ENCODE data around the gene SGK2. TPM values are rescaled to one million over a fixed set of nuclear protein-coding genes. Genes with fewer than 3 reads are reported as not detected.

SGK2 gene
- total RNA-seq, 1 donor from 2014 or later: 1.0 TPM

DNA sequence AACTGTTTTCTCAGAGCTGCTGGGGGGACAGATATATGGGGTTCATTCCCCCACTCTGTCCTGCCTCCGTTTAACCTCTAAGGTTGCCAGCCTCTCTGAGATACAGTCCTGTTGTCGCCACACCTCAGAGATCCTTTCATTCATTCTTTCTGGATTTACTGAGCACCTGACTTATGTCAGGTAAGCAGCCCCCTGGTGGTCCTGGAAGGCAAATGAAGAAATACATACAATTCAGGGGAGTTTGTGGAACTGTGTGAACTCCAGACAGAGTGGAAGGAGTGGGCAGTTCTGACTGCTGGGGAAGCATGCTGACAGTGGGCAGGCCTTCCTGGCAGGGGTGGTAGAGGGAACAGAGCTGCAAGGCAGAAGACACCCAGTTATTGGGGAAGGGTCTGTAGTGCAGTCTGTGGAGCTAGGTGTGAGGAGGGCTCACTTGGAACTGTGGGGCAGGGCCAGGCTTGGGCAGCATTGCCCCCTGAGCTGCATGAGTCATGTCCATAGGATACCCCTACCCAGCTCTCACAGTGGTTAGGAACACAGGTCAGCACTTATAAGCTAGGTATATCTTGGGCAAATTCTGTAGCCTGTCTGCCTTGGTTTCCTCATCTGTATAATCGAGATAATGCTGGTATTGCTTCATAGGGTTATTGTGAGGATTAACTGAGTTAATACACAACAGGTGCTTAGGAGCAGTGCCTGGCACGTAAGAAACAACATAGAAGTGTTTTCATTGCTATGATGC is 12.8 kb upstream of the SGK2 start:
- Mint-ChIP-seq H3K27me3 (ENCODE audit: low read depth) (no peaks in the 10 kb centered on the region), H3K36me3 (ENCODE audit: low read depth) (peaks cover 20% of the 10 kb centered on the region), H3K27ac (ENCODE audit: unreplicated experiment) (no peak overlapping the region), H3K4me3 (no peak overlapping the region), H3K4me1 (no peaks in the 10 kb centered on the region), H3K9me3 (peaks cover 10% of the 10 kb centered on the region)
- TF ChIP-seq, protein P1, sequence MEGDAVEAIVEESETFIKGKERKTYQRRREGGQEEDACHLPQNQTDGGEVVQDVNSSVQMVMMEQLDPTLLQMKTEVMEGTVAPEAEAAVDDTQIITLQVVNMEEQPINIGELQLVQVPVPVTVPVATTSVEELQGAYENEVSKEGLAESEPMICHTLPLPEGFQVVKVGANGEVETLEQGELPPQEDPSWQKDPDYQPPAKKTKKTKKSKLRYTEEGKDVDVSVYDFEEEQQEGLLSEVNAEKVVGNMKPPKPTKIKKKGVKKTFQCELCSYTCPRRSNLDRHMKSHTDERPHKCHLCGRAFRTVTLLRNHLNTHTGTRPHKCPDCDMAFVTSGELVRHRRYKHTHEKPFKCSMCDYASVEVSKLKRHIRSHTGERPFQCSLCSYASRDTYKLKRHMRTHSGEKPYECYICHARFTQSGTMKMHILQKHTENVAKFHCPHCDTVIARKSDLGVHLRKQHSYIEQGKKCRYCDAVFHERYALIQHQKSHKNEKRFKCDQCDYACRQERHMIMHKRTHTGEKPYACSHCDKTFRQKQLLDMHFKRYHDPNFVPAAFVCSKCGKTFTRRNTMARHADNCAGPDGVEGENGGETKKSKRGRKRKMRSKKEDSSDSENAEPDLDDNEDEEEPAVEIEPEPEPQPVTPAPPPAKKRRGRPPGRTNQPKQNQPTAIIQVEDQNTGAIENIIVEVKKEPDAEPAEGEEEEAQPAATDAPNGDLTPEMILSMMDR (conservative IDR thresholded peaks at IDR 0.05): no peak
- DNase-seq (ENCODE audit: low read depth, low spot score): no peak

DNA sequence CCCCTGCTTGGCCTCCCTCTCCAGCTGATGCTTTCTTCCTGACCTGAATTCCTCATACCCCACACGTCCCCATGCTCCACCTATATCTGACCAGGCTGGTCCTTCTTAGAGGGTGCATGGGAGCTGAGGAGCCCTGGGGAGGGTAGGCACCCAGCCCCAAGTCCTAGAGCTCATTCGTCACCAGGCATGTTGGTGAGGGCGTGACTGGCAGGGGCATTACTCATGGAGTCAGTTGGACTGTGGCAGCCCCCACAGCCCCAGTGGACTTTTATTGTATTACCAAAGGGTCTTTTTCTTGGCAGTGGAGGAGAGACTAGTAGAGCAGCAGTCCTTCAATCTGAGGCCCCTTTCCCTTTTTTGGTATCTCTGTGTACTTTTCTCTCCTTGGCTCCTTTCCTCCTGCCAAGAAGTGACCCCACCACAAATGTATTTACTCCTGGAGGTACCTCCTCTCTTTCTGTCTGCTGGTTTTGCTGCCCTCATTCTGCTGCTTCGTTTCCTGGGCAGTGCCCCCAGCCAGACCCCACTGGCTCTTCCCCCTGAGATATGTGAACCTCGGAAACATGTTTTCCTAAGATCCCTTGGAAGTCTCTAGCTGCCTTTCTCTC is 10.4 kb upstream of the SGK2 start:
- H3K4me1 Mint-ChIP-seq: no peaks in the 10 kb centered on the region
- H3K36me3 Mint-ChIP-seq (ENCODE audit: low read depth): peaks cover 18% of the 10 kb centered on the region
- no peak overlapping the region for H3K4me3 Mint-ChIP-seq
- no peak for DNase-seq (ENCODE audit: low read depth, low spot score)
- TF ChIP-seq, protein P1 (conservative IDR thresholded peaks at IDR 0.05): no peak
- peaks cover 10% of the 10 kb centered on the region for H3K9me3 Mint-ChIP-seq
- no peaks in the 10 kb centered on the region for H3K27me3 Mint-ChIP-seq (ENCODE audit: low read depth)
- no peak overlapping the region for H3K27ac Mint-ChIP-seq (ENCODE audit: unreplicated experiment)

DNA sequence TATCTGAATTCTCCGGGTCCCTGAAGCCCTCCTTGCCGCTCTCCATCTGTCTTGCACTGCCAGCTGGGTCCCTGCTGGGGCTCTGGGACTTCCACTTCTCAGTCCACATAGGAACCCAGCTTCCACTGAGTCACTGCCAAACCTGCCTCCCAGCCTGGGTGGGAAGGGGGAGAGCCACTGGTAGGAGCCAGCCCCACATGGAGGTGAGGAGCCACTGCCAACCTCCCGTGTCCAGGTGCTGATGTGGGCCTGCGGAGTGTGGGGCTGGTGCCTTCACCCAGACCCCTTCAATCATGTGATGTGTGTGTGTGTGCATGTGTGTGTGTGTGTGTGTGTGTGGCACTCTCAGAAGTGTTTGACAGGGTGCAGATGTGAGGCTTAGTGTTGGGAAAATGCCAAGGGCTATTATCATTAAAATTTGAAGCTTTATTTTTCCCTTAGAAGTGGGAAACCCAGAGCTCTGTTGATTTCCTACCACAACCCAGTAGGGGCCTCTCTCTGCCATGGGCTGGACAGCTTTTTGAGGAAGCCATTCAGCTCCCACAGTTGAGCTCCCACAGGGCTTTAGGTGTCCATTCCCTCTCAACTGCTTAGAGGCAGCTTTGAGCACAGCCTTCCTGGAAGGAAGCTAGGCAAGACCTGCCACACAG is 9.3 kb upstream of the SGK2 start:
- no peak overlapping the region for H3K4me3 Mint-ChIP-seq
- no peaks in the 10 kb centered on the region for H3K4me1 Mint-ChIP-seq
- peaks cover 18% of the 10 kb centered on the region for H3K36me3 Mint-ChIP-seq (ENCODE audit: low read depth)
- H3K27ac Mint-ChIP-seq (ENCODE audit: unreplicated experiment): no peak overlapping the region
- H3K9me3 Mint-ChIP-seq: peaks cover 10% of the 10 kb centered on the region
- TF ChIP-seq, protein P1 (conservative IDR thresholded peaks at IDR 0.05): no peak
- DNase-seq (ENCODE audit: low read depth, low spot score): no peak
- H3K27me3 Mint-ChIP-seq (ENCODE audit: low read depth): no peaks in the 10 kb centered on the region

DNA sequence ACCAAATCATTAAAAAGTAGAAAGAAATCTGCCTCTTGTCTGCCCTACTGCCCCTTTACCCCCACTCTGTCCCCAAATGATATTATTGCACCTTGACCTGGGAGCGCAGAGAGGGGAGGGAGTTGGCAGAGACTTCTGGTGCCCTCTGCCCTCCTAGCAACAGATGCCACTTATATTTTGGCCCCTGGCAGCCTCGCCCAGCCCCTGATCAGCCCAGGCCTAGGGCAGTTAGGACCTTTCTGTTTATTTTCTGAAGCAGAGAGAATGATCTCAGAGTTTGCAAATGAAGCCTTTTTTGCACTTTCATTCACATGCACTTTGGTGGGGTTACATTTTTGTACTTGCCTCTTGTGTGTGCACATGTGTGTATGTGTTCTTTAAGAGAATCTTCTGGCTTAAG is 8.4 kb upstream of the SGK2 start:
- H3K4me3 Mint-ChIP-seq: no peak overlapping the region
- TF ChIP-seq, protein P1 (conservative IDR thresholded peaks at IDR 0.05): no peak
- no peak for DNase-seq (ENCODE audit: low read depth, low spot score)
- H3K4me1 Mint-ChIP-seq: no peaks in the 10 kb centered on the region
- peaks cover 18% of the 10 kb centered on the region for H3K36me3 Mint-ChIP-seq (ENCODE audit: low read depth)
- no peak overlapping the region for H3K27ac Mint-ChIP-seq (ENCODE audit: unreplicated experiment)
- no peaks in the 10 kb centered on the region for H3K27me3 Mint-ChIP-seq (ENCODE audit: low read depth)
- H3K9me3 Mint-ChIP-seq: peaks cover 10% of the 10 kb centered on the region

DNA sequence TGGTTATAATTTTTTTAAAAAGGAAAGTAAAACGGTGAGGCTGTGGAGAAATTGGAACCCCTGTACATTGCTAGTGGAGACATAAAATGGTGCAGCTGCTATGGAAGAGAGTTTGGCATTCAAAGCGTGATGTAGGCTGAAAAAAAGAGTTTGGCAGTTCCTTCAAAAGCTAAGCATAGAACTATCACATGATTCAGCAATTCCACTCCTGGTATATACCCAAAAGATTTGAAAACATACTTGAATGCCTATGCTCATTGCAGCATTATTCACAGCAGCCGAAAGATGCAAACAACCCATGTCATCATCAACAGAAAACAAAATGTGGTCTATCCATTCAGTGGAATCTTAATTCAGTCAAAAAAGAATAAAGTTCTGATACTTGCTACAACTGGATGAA is 4.5 kb upstream of the SGK2 start:
- Mint-ChIP-seq H3K4me1 (no peaks in the 10 kb centered on the region), H3K27me3 (ENCODE audit: low read depth) (no peaks in the 10 kb centered on the region)

More for the DNA sequence above, 4.5 kb upstream of the SGK2 start:
- DNase-seq (ENCODE audit: low read depth, low spot score): no peak
- H3K4me3 Mint-ChIP-seq: no peak overlapping the region
- TF ChIP-seq, protein P1 (conservative IDR thresholded peaks at IDR 0.05): no peak
- no peaks in the 10 kb centered on the region for H3K9me3 Mint-ChIP-seq
- H3K36me3 Mint-ChIP-seq (ENCODE audit: low read depth): no peaks in the 10 kb centered on the region
- no peak overlapping the region for H3K27ac Mint-ChIP-seq (ENCODE audit: unreplicated experiment)
